Measurements from ENCODE around the gene ALS2CL. TPM values are rescaled to one million over a fixed set of nuclear protein-coding genes. Genes with fewer than 3 reads are reported as not detected.
"Not testable (repeated sequence)": the region's sequence is repeated elsewhere in the genome, so short reads cannot be mapped to it uniquely, and the experiment has no call there.

Gene ALS2CL
- total RNA-seq, 1 experiment from 2014 or later: 0.25 TPM

GRCh38 chr3:46705022-46705530 lies 11.6 kb upstream of the ALS2CL start:
- peak; percentile 53 for DNase-seq (ENCODE audit: low spot score)

DNA sequence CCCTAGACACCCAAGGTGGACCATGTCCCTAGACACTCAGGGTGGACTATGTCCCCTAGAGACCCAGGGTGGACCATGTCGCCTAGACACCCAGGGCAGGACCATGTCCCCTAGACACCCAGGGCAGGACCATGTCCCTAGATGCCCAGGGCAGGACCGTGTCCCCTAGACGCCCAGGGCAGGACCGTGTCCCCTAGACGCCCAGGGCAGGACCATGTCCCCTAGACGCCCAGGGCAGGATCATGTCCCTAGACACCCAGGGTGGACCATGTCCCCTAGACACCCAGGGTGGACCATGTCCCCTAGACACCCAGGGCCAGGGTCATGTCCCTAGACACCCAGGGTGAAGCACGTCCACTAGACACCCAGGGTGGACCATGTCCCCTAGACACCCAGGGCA lies 10.9 kb upstream of the ALS2CL start:
- not testable (repeated sequence) for DNase-seq (ENCODE audit: low spot score)

- DNase-seq (ENCODE audit: low spot score): no peak
Observed at GRCh38 chr3:46703013-46703520, 9.6 kb upstream of the ALS2CL start.

GRCh38 chr3:46702246-46703012 lies 8.9 kb upstream of the ALS2CL start:
- no peak for DNase-seq (ENCODE audit: low spot score)

DNA sequence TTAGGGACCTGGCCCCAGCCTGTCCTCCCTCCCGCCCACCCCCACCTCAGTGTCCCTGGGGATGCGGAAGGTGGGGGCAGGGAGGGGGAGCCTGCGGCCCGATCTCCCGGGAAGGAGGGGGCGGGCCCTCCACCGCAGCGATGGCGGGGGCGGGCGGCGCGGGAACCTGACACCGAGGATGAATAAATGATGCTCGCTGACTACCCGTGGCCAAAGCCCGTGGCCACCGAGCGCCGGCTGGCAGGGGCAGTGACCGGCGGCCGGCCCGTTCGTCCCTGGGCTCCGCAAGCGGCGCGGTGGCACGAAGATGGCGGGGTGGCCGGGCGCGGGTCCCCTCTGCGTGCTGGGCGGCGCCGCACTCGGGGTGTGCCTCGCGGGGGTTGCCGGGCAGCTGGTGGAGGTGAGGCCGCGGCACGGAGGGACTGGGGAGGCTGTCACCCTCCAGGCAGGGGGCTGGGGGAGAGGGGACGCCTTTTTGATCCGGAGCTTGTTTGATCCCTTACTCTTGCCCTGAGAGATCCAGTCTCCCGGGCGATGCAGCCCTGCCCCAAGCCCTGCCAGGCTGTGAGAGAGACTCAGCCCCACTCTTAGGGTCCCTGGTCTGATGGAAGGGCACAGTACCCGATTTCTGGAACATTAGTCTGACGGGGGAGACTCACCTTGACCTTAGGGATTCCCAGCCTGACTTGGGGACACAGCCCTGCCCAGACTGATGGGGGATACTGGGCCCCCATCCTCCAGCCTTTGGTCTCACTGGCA lies 7.9 kb upstream of the ALS2CL start, which contains the start of gene TMIE:
Gene TMIE, plus strand, starts transcription at position 212 of the 759 bp plus-strand sequence. Its CDS starts 96 bp downstream, at position 308.
- no peak for DNase-seq (ENCODE audit: low spot score)

DNA sequence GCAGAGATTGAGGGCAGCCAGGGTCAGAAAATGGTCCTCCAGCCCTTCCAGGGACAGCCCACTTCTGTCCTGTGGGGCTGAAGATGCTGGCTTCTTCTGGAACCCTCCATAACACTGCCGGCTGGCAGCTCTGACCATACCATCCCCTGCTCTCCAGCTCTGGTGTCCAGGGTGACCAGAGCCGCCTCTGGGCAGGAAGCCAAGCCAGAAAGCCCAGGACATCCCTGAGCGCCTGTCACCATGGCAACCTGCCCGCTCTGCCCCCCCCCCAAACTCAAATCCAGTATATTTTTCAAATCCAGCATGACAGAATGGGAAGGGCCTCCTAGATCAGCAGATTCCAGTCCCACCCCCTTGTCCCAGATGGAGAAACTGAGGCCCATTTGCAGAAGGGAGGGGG lies 7.3 kb upstream of the ALS2CL start:
- DNase-seq (ENCODE audit: low spot score): no peak

- DNase-seq (ENCODE audit: low spot score): no peak
Observed at GRCh38 chr3:46699676-46700523, 6.4 kb upstream of the ALS2CL start.

DNA sequence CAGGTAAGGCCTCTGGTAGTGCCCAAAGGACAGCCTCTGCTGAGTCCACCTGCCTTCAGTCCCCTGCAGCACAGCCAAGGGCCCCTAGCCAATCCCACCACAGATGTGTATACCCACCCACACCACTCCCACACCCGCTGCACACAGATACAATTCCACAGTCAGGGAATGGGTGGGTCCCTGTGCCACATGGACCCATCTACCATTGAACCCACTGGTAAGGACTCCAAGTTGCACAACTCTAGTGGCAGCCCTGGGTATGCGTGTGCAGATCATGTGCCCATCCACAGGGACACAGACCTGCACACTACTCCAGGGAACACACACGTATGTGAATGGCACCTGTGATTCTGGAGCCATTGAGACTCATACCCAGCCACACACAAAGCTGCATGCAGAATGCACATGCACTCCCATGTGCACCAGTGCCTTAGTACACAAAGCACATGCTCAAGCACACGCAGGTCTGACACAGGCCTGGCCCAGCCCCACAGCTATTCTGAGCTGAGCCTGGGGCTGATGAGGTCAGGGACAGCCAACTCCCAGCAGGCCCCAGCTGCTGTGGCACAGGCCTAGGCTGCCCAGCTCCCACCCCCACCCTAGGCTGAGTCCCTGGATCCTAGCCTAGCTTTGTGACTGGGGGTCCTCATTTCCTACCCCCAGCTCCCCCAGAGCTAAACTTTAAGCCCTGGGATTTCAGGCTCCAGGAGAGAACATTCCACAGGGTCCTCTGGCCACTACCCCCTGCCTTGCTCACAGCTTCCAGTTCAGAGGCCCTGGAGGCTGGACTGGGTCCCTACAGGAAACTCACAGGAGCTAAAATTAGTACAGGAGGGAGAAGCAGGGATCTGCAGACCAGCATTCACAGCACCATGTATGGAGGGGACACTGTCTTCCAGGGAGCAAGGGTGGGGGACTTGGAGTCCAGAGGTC lies 2.7 kb upstream of the ALS2CL start:
- DNase-seq (ENCODE audit: low spot score): no peak

- DNase-seq (ENCODE audit: low spot score): no peak
Observed at GRCh38 chr3:46695177-46695961, 1.9 kb upstream of the ALS2CL start.

- no peak for DNase-seq (ENCODE audit: low spot score)
Observed at GRCh38 chr3:46694520-46694919, 1.0 kb upstream of the ALS2CL start.

- DNase-seq (ENCODE audit: low spot score): no peak
Observed at GRCh38 chr3:46693892-46694226, 380 bp upstream of the ALS2CL start.

- DNase-seq (ENCODE audit: low spot score): peak; percentile 15
Observed at GRCh38 chr3:46692566-46692990, 901 bp downstream of the ALS2CL start.

DNA sequence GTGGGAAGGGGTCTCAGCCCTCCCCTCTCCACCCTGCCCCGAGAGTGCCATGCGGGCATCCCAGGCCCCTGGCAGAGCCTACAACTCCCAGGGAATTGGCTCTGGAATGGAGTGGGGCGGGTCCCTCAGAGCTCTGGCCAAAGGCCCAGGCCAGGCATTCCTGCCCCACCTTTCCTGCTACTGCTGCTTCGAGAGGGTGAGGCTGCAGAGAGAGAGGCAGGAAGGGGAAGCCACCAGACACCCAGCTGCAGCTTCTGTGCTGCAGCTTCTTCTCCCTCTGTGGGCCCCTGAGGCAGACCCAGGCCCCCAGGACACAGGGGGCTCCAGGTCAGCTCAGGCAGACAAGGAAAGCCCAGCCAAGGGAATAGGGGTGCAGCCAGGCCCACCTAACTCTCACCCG lies 2.7 kb downstream of the ALS2CL start:
- no peak for DNase-seq (ENCODE audit: low spot score)

DNA sequence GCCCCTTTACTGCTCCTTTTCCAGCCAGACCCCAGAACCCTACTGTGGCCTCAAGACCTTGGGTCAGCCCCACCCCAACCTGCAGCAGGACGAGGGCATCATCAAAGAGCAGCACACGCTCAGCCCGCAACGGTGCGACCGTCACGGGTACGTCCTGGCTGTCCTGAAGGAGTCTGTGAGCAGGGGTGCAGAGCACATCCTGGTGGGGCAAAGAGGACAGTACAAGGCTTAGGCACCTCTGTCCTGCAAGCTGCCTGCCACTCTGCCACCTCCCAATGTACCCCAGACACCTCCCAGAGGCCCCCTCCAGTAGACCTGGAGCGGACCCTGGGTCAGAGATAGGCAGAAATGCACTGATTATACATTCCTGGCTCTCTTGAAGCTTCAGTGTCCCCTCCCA lies 8.0 kb downstream of the ALS2CL start:
- no peak for DNase-seq (ENCODE audit: low spot score)

- DNase-seq (ENCODE audit: low spot score): no peak
Observed at GRCh38 chr3:46684891-46685290, 8.6 kb downstream of the ALS2CL start.

DNA sequence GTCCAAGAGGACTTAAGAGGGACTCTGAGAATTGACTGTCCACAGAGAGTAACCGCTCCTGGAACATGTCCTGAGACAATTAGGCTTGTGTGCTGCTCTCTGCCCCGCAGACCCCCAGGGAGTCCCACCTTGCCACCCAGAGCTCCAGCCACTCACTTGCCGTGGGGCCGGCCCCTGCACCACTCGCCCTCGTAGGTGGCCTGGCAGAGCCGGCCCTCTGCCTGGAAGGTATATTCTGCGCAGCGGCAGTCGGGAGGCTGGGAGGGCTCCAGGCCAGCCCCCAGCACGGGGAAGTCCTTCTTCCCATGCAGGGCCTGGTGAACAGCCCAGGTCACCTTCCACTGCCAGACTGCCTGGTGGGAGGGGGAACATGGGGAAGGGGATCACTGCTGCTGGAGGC lies 10.5 kb downstream of the ALS2CL start:
- DNase-seq (ENCODE audit: low spot score): no peak

DNA sequence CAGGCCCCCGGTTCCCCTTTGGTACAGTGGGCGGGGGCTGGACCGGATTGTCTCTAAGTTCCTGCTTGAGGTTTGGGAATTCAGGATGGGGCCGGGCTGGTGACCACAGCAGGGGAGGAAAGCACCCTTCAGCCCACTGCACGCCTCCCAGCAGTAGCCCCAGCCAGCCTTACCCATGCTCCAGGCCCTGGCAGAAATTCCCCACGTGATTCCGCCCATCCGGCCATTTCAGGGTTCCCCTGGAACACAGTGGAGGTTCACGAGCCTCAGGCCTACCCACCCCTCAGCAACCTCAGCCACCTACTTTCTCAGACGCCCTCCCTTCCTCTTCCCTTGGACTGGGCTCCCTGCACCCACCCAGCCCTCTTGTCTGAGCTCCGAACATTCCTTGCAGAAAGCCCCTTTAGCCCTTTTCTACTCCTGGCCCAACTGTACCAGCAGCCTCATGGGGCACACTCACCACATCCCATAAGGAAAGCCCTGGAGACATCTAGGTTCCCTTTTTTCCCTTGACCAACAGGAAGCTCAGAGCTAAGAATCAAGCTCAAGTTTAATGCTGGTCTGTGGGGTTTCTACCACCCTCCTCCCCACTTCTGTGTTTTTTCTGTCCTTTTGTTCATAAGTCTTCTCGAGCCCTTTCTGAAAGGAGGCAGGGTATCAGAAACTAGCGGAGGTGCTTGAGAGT lies 11.5 kb downstream of the ALS2CL start:
- no peak for DNase-seq (ENCODE audit: low spot score)

DNA sequence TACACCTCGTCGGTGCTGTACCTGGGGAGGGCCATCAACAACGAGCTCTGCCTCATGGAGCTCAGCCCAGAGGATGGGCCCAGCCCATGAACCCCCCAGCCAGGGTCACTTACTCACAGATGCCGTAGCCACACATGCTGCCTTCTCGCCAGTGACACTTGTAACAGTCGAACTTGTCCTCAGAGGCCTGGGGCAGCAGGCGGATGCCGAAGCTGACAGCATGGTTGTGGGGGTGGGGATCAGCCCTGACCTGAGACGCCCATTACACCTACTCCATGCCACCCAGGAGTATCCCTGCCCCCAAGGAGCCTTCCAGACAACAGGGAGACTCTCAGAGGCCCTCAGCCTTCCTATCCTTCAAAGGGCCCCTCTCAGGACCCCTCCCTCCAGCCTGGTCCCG lies 12.1 kb downstream of the ALS2CL start:
- DNase-seq (ENCODE audit: low spot score): no peak

DNA sequence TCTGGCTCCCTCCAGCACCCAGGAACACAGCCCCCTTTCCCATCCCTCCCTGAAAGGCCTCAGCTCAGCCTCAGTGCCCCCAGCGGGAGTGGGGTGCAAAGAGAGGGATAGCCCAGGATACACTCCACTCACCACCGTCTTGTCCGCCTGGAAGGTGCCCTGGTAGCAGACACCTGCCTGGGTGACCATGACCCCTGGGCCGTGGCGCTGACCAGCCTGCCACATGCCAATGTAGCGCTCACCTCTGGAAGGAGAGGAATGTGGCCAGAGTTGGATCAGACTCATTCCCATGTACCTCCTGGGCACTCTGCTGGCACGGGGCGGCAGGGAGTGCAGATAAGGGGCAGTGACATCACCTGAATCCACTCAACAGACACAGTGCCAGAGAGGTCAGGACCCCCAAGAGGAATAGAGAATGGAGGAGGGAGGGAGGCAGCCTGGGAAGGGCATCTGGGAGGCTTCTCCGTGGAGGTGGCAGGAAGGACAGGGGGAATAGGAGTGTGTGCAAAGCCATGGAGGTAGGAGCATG lies 13.1 kb downstream of the ALS2CL start:
- DNase-seq (ENCODE audit: low spot score): no peak

Measured in H4 (cell line).